Activated CD4-positive, alpha-beta memory T cell treated with anti-CD3 and anti-CD28 coated beads for 36 hours (primary cell): ENCODE measurements around the gene INA. TPM values are rescaled to one million over a fixed set of nuclear protein-coding genes. Genes with fewer than 3 reads are reported as not detected.
"Not testable (repeated sequence)": the region's sequence is repeated elsewhere in the genome, so short reads cannot be mapped to it uniquely, and the experiment has no call there.

ENCODE experiments used
- CTCF ChIA-PET: fragments of 350-600 bp; sonication (Branson Sonifier 250); formaldehyde crosslinking; loops from one replicate; lab custom pipeline; 2021; ENCODE audit warnings: antibody characterized with exemption, inconsistent platforms; lab: Charles Lee
- POLR2A ChIA-PET: fragments of 350-600 bp; sonication (Branson Sonifier 250); formaldehyde crosslinking; loops from one replicate; lab custom pipeline; 2021; ENCODE audit warnings: antibody characterized with exemption; lab: Charles Lee
- DNase-seq: peaks from one replicate; pipeline ENCODE4 v3.0.0-alpha.2; 2020
- H3K27ac Mint-ChIP-seq: one replicate; pipeline ENCODE4 v1.8.0; 2021; ENCODE audit warnings: mixed read lengths
- H3K27me3 Mint-ChIP-seq: one replicate; pipeline ENCODE4 v1.8.0; 2021; ENCODE audit warnings: mixed read lengths
- H3K36me3 Mint-ChIP-seq: one replicate; pipeline ENCODE4 v1.8.0; 2021; ENCODE audit warnings: mixed read lengths
- H3K4me1 Mint-ChIP-seq: one replicate; pipeline ENCODE4 v1.8.0; 2021; ENCODE audit warnings: low read depth, mixed read lengths
- H3K4me3 Mint-ChIP-seq: one replicate; pipeline ENCODE4 v1.8.0; 2021; ENCODE audit warnings: mild to moderate bottlenecking, mixed read lengths
- H3K9me3 Mint-ChIP-seq: one replicate; pipeline ENCODE4 v1.8.0; 2021; ENCODE audit warnings: mixed read lengths
- intact Hi-C: fragments of 100-400 bp; cut with micrococcal nuclease; formaldehyde crosslinking; loops from one replicate; pipeline ENCODE4 v1.15.1; 2023
- total RNA-seq, 2 experiments: library from RNA; stranded (reverse); gene quantifications; one replicate each; pipeline ENCODE4 v1.2.3, GENCODE V29; 2021

Gene INA
- total RNA-seq, 2 experiments from 2014 or later, result 0.14 to 0.15 TPM

DNA sequence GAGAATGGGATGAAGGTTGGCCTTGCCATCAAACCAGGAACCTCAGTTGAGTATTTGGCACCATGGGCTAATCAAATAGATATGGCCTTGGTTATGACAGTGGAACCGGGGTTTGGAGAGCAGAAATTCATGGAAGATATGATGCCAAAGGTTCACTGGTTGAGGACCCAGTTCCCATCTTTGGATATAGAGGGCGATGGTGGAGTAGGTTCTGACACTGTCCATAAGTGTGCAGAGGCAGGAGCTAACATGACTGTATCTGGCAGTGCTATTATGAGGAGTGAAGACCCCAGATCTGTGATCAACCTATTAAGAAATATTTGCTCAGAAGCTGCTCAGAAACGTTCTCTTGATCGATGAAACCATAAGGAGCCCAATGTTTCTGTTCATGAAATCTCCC is 30.6 kb upstream of the INA start:
- Mint-ChIP-seq H3K36me3 (peaks cover 1% of the 10 kb centered on the region), H3K9me3 (peaks cover 2% of the 10 kb centered on the region), H3K4me1 (peaks cover 2% of the 10 kb centered on the region), H3K27ac (no peak overlapping the region), H3K27me3 (no peaks in the 10 kb centered on the region), H3K4me3 (no peak overlapping the region)
- intact Hi-C loops, result no loop called here
- POLR2A ChIA-PET, result no interaction called here
- DNase-seq, result no peak
- CTCF ChIA-PET, result interaction anchor here (1.0 to 3.4 kb wide), 5 partner anchors 34 to 410 kb away, joined by 3 to 42 read pairs (median 3); partner anchors contain the start of gene CNNM2

DNA sequence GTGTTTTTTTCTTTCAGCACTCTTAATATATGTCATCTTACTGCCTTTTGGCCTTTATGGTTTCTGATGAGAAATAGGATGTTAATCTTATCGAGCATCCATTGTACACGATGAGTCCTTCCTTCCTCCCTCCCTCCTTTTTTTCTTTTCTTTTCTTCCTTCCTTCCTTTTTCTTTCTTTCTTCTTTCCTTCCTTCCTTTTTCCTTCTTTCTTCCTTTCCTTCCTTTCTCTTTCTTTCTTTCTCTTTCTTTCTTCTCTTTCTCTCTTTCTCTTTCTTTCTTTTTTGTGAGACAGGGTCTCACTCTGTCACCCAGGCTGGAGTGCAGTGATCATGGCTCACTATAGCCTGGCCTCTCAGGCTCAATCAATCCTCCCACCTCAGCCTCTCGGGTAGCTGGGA is 22.8 kb upstream of the INA start:
- Mint-ChIP-seq H3K4me1 (peaks cover 2% of the 10 kb centered on the region), H3K27ac (no peak overlapping the region), H3K36me3 (peaks cover 1% of the 10 kb centered on the region), H3K9me3 (peaks cover 4% of the 10 kb centered on the region), H3K4me3 (no peak overlapping the region), H3K27me3 (no peaks in the 10 kb centered on the region)
- intact Hi-C loops, result no loop called here
- CTCF ChIA-PET, result interaction anchor here (0.6 to 4.2 kb wide), 2 partner anchors 10 to 361 kb away, joined by 3 to 21 read pairs; no protein-coding TSS in a partner anchor
- no peak for DNase-seq
- POLR2A ChIA-PET, result no interaction called here

DNA sequence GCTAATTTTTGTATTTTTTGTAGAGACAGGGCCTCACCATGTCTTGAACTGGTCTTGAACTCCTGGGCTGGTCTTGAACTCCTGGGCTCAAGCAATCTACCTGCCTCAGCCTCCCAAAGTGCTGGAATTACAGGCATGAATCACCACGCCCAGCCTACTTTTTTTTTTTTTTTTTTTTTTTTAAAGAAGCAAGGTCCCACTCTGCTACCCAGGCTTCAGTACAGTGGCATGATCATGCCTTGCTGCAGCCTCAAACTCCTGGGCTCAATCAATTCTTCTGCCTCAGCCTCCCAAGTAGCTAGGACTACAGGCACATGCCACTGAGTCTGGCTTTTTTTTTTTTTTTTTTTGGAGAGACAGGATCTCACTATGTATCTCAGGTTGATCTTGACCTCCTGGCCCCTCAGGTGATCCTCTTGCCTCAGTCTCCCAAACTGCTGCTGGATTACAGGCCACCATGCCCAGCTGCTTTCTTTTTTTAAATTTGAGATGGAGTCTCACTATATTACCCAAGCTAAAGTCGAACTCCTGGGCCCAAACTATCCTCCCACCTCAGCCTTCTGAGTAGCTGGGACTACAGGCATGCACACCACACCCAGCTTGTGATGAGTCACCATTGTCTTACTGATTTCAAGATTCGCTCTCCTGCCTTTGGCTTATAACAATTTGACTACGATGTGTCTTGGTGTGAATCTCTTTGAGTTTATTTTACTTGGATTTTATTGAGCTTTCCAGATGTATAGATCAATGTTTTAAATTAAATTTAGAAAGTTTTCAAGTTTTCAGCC is 22.2 kb upstream of the INA start:
- Mint-ChIP-seq H3K27ac (no peak overlapping the region), H3K36me3 (peaks cover 1% of the 10 kb centered on the region), H3K4me3 (no peak overlapping the region), H3K9me3 (peaks cover 4% of the 10 kb centered on the region), H3K27me3 (no peaks in the 10 kb centered on the region), H3K4me1 (peaks cover 2% of the 10 kb centered on the region)
- peak; percentile 45 for DNase-seq
- intact Hi-C loops, result no loop called here
- ChIA-PET POLR2A (no interaction called here), CTCF (interaction anchor here (1.1 to 4.2 kb wide), 2 partner anchors 10 to 353 kb away, joined by 3 to 21 read pairs; no protein-coding TSS in a partner anchor)

- Mint-ChIP-seq H3K36me3 (no peaks in the 10 kb centered on the region), H3K27ac (no peak overlapping the region), H3K4me1 (peaks cover 2% of the 10 kb centered on the region), H3K27me3 (peaks cover 2% of the 10 kb centered on the region), H3K9me3 (peaks cover 7% of the 10 kb centered on the region), H3K4me3 (no peak overlapping the region)
- CTCF ChIA-PET, result interaction anchor here (0.7 to 4.2 kb wide), 2 partner anchors 12 kb away, joined by 3 to 21 read pairs; no protein-coding TSS in a partner anchor
- no peak for DNase-seq
- POLR2A ChIA-PET, result no interaction called here
- intact Hi-C loops, result no loop called here
Observed at GRCh38 chr10:103256613-103257012, 20.3 kb upstream of the INA start.

DNA sequence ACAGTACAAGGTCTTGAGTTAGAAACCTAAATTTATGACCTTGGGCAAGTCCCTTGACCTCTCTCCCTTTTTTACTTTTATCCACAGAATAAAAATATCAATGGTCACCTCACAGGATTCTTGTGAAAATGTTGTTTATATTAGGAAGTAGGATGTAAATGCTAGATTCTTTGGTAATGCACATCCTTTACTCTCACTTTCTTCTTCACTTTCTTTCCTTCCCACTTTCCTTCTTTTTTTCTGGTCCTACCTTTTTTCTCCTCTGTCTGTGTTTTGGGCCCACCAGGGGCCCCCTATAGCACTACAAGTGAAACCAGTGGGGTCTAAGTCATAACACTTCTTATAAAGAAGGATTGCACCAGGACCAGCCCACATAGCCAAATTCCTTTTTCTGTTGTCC is 19.1 kb upstream of the INA start:
- Mint-ChIP-seq H3K9me3 (peaks cover 7% of the 10 kb centered on the region), H3K27ac (no peak overlapping the region), H3K4me1 (peaks cover 2% of the 10 kb centered on the region), H3K36me3 (no peaks in the 10 kb centered on the region), H3K4me3 (no peak overlapping the region), H3K27me3 (peaks cover 2% of the 10 kb centered on the region)
- no peak for DNase-seq
- intact Hi-C loops, result no loop called here
- CTCF ChIA-PET, result no interaction called here
- POLR2A ChIA-PET, result no interaction called here

DNA sequence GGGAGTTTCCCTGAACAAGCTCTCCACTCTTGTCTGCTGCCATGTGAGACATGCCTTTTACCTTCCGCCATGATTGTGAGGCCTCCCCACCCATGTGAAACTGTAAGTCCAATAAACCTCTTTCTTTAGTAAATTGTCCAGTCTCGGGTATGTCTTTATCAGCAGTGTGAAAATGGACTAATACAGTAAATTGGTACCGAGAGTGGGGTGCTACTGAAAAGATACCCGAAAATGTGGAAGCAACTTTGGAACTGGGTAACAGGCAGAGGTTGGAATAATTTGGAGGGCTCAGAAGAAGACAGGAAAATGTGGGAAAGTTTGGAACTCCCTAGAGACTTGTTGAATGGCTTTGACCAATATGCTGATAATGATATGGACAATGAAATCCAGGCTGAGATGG is 18.0 kb upstream of the INA start:
- H3K9me3 Mint-ChIP-seq, H3K36me3 Mint-ChIP-seq, H3K4me1 Mint-ChIP-seq, DNase-seq, H3K27ac Mint-ChIP-seq, CTCF ChIA-PET, intact Hi-C loops, H3K4me3 Mint-ChIP-seq, POLR2A ChIA-PET: not testable (repeated sequence)
- peaks cover 11% of the 10 kb centered on the region for H3K27me3 Mint-ChIP-seq

- Mint-ChIP-seq H3K4me1 (no peaks in the 10 kb centered on the region), H3K36me3 (no peaks in the 10 kb centered on the region), H3K4me3 (no peak overlapping the region), H3K9me3 (peaks cover 7% of the 10 kb centered on the region), H3K27ac (no peak overlapping the region), H3K27me3 (peaks cover 13% of the 10 kb centered on the region)
- intact Hi-C loops, result no loop called here
- POLR2A ChIA-PET, result no interaction called here
- CTCF ChIA-PET, result no interaction called here
- DNase-seq, result no peak
Observed at GRCh38 chr10:103259989-103260388, 16.9 kb upstream of the INA start.

GRCh38 chr10:103262229-103262628 is 14.7 kb upstream of the INA start:
- no peak overlapping the region for H3K4me3 Mint-ChIP-seq
- H3K9me3 Mint-ChIP-seq, result peaks cover 7% of the 10 kb centered on the region

GRCh38 chr10:103265717-103266329 is 11.1 kb upstream of the INA start:
- Mint-ChIP-seq H3K9me3 (no peaks in the 10 kb centered on the region), H3K4me3 (no peak overlapping the region), H3K27me3 (peaks cover 34% of the 10 kb centered on the region), H3K36me3 (no peaks in the 10 kb centered on the region), H3K4me1 (no peaks in the 10 kb centered on the region), H3K27ac (no peak overlapping the region)
- CTCF ChIA-PET, result no interaction called here
- intact Hi-C loops, result no loop called here
- DNase-seq, result peak; percentile 51
- POLR2A ChIA-PET, result no interaction called here

More at GRCh38 chr10:103262229-103262628, 14.7 kb upstream of the INA start:
- ChIA-PET CTCF (no interaction called here), POLR2A (no interaction called here)
- intact Hi-C loops, result no loop called here
- H3K27ac Mint-ChIP-seq, result no peak overlapping the region
- peaks cover 26% of the 10 kb centered on the region for H3K27me3 Mint-ChIP-seq
- DNase-seq, result no peak
- H3K36me3 Mint-ChIP-seq, result no peaks in the 10 kb centered on the region
- no peaks in the 10 kb centered on the region for H3K4me1 Mint-ChIP-seq

DNA sequence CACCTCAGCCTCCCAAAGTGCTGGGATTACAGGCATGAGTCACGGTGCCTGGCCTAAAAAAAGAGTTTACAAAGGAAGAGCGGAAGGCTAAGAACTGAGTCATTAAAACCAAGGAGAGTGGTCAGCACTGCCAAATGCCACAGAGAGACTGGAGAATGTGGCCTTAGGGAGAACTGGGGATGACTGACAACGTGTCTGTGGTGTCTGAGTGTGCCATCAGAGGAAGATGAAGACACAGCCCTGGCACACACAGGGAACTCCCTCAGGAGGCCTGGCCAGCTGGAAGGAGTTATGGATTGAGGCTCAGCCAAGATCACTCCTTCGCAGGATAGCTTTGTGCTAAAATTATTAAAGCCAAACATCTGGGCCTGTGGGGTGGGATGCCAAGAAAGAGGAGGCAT is 3.9 kb upstream of the INA start:
- Mint-ChIP-seq H3K36me3 (no peaks in the 10 kb centered on the region), H3K4me1 (peaks cover 2% of the 10 kb centered on the region), H3K4me3 (no peak overlapping the region), H3K27me3 (peaks cover 35% of the 10 kb centered on the region), H3K27ac (no peak overlapping the region), H3K9me3 (no peaks in the 10 kb centered on the region)
- ChIA-PET CTCF (no interaction called here), POLR2A (no interaction called here)
- intact Hi-C loops, result no loop called here
- no peak for DNase-seq

- no peak for DNase-seq
- CTCF ChIA-PET, result interaction anchor here (1.1 to 1.6 kb wide), 4 partner anchors 11 to 359 kb away, joined by 3 to 9 read pairs (median 6); partner anchors contain the start of gene CNNM2
- Mint-ChIP-seq H3K27me3 (peaks cover 53% of the 10 kb centered on the region), H3K27ac (no peak overlapping the region), H3K36me3 (peaks cover 4% of the 10 kb centered on the region), H3K4me1 (peaks cover 7% of the 10 kb centered on the region), H3K4me3 (peak overlapping the region; percentile 41), H3K9me3 (peaks cover 3% of the 10 kb centered on the region)
- POLR2A ChIA-PET, result no interaction called here
- intact Hi-C loops, result no loop called here
Observed at GRCh38 chr10:103276251-103276895, 565 bp upstream of the INA start.
